ENCODE results near the gene DIO3.

- TF ChIP-seq TAF1 (IDR thresholded peaks at IDR 0.05; ENCODE audit: low read depth, low read length) (no peak), POLR2AphosphoS5 (IDR thresholded peaks at IDR 0.05; ENCODE audit: low read depth, low read length) (no peak), POLR2A (IDR thresholded peaks at IDR 0.05; ENCODE audit: low read depth, low read length) (no peak), SPI1 (IDR thresholded peaks at IDR 0.05; ENCODE audit: low read depth, low read length) (no peak), PAX5 (IDR thresholded peaks at IDR 0.05; ENCODE audit: insufficient read depth, low read length, severe bottlenecking) (no peak), POU2F2 (IDR thresholded peaks at IDR 0.05; ENCODE audit: low read depth, low read length) (no peak)
Measured at GRCh38 chr14:101595887-101596721, 34.8 kb downstream of the DIO3 start.

All from GM12891 (cell line).